GM23338 (cell line): ENCODE measurements around the gene PDE5A.

Experiments used
- CREB1 ChIP-seq: fragments of 250-450 bp; sonication (Bioruptor Pico); IDR thresholded peaks from 2 replicates; pipeline ENCODE4 v1.5.0; 2020; ENCODE audit warnings: low read depth, mild to moderate bottlenecking, moderate library complexity
- CTCF ChIP-seq, 2 experiments: fragments of 200-600 bp in 1 of 2; sonication (generic) in 1 of 2; conservative IDR thresholded peaks; 2 replicates each; pipeline versions ENCODE4 v1.5.1 to v1.6.1; 2016 to 2017; ENCODE audit warnings: antibody characterized with exemption in 2 of 2, low read depth in 2 of 2, mild to moderate bottlenecking in 2 of 2, moderate library complexity in 1 of 2
- ETS1 ChIP-seq: IDR thresholded peaks from 2 replicates; pipeline ENCODE4 v1.6.1; 2016; ENCODE audit warnings: antibody characterized with exemption
- EZH2 ChIP-seq: fragments of 200-600 bp; sonication (generic); IDR thresholded peaks from one replicate; pipeline ENCODE4 v1.8.0; 2017; ENCODE audit warnings: antibody characterized with exemption, mild to moderate bottlenecking, low read depth; ENCODE audit not compliant: unreplicated experiment
- EZH2phosphoT487 ChIP-seq: fragments of 200-600 bp; sonication (generic); IDR thresholded peaks from one replicate; pipeline ENCODE4 v1.8.1; 2018; ENCODE audit warnings: antibody characterized with exemption; ENCODE audit not compliant: unreplicated experiment
- POLR2AphosphoS5 ChIP-seq: IDR thresholded peaks from 2 replicates; pipeline ENCODE4 v1.6.1; 2016; ENCODE audit warnings: antibody characterized with exemption, low read depth
- STAT1 ChIP-seq: IDR thresholded peaks from one replicate; pipeline ENCODE4 v1.6.1; 2016; ENCODE audit warnings: antibody characterized with exemption; ENCODE audit not compliant: unreplicated experiment
- TF ChIP-seq, protein P1 (sequence below): IDR thresholded peaks from one replicate; pipeline ENCODE4 v1.6.1; 2018; ENCODE audit warnings: antibody characterized with exemption; ENCODE audit not compliant: unreplicated experiment

- TF ChIP-seq CTCF (conservative IDR thresholded peaks at IDR 0.05; ENCODE audit: low read depth in 2 of 2) (no peak), EZH2 (no peak), EZH2phosphoT487 (no peak), POLR2AphosphoS5 (no peak), CREB1 (CRISPR knock-in tag) (no peak), STAT1 (no peak), ETS1 (no peak)
- TF ChIP-seq, protein P1, sequence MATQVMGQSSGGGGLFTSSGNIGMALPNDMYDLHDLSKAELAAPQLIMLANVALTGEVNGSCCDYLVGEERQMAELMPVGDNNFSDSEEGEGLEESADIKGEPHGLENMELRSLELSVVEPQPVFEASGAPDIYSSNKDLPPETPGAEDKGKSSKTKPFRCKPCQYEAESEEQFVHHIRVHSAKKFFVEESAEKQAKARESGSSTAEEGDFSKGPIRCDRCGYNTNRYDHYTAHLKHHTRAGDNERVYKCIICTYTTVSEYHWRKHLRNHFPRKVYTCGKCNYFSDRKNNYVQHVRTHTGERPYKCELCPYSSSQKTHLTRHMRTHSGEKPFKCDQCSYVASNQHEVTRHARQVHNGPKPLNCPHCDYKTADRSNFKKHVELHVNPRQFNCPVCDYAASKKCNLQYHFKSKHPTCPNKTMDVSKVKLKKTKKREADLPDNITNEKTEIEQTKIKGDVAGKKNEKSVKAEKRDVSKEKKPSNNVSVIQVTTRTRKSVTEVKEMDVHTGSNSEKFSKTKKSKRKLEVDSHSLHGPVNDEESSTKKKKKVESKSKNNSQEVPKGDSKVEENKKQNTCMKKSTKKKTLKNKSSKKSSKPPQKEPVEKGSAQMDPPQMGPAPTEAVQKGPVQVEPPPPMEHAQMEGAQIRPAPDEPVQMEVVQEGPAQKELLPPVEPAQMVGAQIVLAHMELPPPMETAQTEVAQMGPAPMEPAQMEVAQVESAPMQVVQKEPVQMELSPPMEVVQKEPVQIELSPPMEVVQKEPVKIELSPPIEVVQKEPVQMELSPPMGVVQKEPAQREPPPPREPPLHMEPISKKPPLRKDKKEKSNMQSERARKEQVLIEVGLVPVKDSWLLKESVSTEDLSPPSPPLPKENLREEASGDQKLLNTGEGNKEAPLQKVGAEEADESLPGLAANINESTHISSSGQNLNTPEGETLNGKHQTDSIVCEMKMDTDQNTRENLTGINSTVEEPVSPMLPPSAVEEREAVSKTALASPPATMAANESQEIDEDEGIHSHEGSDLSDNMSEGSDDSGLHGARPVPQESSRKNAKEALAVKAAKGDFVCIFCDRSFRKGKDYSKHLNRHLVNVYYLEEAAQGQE = no peak
Observed at GRCh38 chr4:119526786-119527550, 101.6 kb downstream of the PDE5A start.
